HepG2 (cell line): ENCODE measurements around the gene MEF2D. TPM values are rescaled to one million over a fixed set of nuclear protein-coding genes. Genes with fewer than 3 reads are reported as not detected.

Source experiments
- ATAC-seq: fragments of 200-7000 bp; cut with Tn5 transposase; 3 replicates; pipeline ENCODE4 v1.9.1; 2020; ENCODE audit warnings: mild to moderate bottlenecking, moderate library complexity
- BruUV-seq: library from RNA; stranded (reverse); fragments of 400-500 nt; replicated peaks from 2 replicates; lab custom pipeline; 2021; lab: Mats Ljungman, UMichigan
- CTCF ChIA-PET: fragments of 300-600 bp; formaldehyde crosslinking; extraction: SDS; loops from one replicate; lab custom pipeline; 2021; ENCODE audit warnings: low total read pairs, inconsistent platforms, low intra/inter-chr PET ratio; lab: Yijun Ruan, JAX
- POLR2A ChIA-PET: fragments of 350-600 bp; sonication (Branson Sonifier 250); formaldehyde crosslinking; loops from one replicate; lab custom pipeline; 2020; ENCODE audit warnings: antibody characterized with exemption, inconsistent platforms; lab: Yijun Ruan, JAX
- DNase-seq: peaks from one replicate; pipeline ENCODE4 v3.0.0-alpha.2; 2015; ENCODE audit warnings: low spot score
- FAIRE-seq: peaks from 3 replicates; lab custom pipeline; 2011; peaks lifted over from hg19 to GRCh38; lab: Jason Lieb, UNC
- H2AFZ ChIP-seq: one replicate; pipeline ENCODE4 v1.6.1; 2011; ENCODE audit warnings: low read length, inconsistent platforms
- H3K27ac ChIP-seq: fragments of 300-600 bp; 3 replicates; pipeline ENCODE4 v1.8.0; 2011; ENCODE audit warnings: mixed run types, mild to moderate bottlenecking, mixed read lengths, low read length, inconsistent platforms; ENCODE audit not compliant: insufficient read depth; ENCODE audit errors: extremely low read length
- H3K27me3 ChIP-seq, 2 experiments: fragments of 200-600 bp in 1 of 2; 2 replicates in 1 of 2; 3 replicates in 1 of 2; pipeline versions ENCODE4 v1.6.0 to v1.8.0; 2011; ENCODE audit warnings: low read length in 2 of 2, mild to moderate bottlenecking in 2 of 2, moderate library complexity in 2 of 2, inconsistent platforms in 1 of 2; ENCODE audit not compliant: insufficient read depth in 2 of 2, control insufficient read depth in 1 of 2
- H3K36me3 ChIP-seq, 2 experiments: fragments of 200-600 bp in 1 of 2; replicated peaks in 1 of 2; 2 replicates in 1 of 2; 3 replicates in 1 of 2; pipeline versions ENCODE4 v1.5.1 to v1.8.0; 2011; ENCODE audit warnings: low read length in 2 of 2, inconsistent platforms in 1 of 2; ENCODE audit not compliant: insufficient read depth in 2 of 2, control insufficient read depth in 1 of 2
- H3K4me1 ChIP-seq: 2 replicates; pipeline ENCODE4 v1.5.1; 2012; ENCODE audit warnings: low read length, inconsistent platforms; ENCODE audit not compliant: insufficient read depth
- H3K4me2 ChIP-seq: 2 replicates; pipeline ENCODE4 v1.6.0; 2011; ENCODE audit warnings: low read depth, low read length, inconsistent platforms
- H3K4me3 ChIP-seq, 3 experiments: fragments of 200-600 bp in 1 of 3; sonication (generic), shearing (Covaris generic) in 1 of 3; replicated peaks in 1 of 3; 2 replicates each; pipeline ENCODE4 v1.5.1; 2011 to 2016; ENCODE audit warnings: low read length in 3 of 3, inconsistent platforms in 2 of 3, low read depth in 2 of 3, mild to moderate bottlenecking in 2 of 3, control low read depth in 1 of 3, mixed read lengths in 1 of 3; ENCODE audit not compliant: insufficient read depth in 1 of 3
- H3K79me2 ChIP-seq: one replicate; pipeline ENCODE4 v1.6.1; 2011; ENCODE audit warnings: low read length, inconsistent platforms; ENCODE audit not compliant: insufficient read depth
- H3K9ac ChIP-seq: 2 replicates; pipeline ENCODE4 v1.6.0; 2011; ENCODE audit warnings: mild to moderate bottlenecking, low read depth, low read length, inconsistent platforms; ENCODE audit not compliant: insufficient read depth
- H3K9me3 ChIP-seq: 2 replicates; pipeline ENCODE4 v1.5.1; 2012; ENCODE audit warnings: mild to moderate bottlenecking, low read length
- H4K20me1 ChIP-seq: 2 replicates; pipeline ENCODE4 v1.6.0; 2011; ENCODE audit warnings: inconsistent platforms, mild to moderate bottlenecking, low read length, moderate library complexity; ENCODE audit not compliant: insufficient read depth
- BORCS8-MEF2B ChIP-seq: sonication (generic); formaldehyde crosslinking; IDR thresholded peaks from 2 replicates; pipeline ENCODE4 v1.8.0; 2022; ENCODE audit warnings: mild to moderate bottlenecking, missing genetic modification reagents
- NFE2 ChIP-seq: sonication (generic); formaldehyde crosslinking; IDR thresholded peaks from 2 replicates; pipeline ENCODE4 v1.4.0; 2020; ENCODE audit warnings: missing genetic modification reagents
- NFYC ChIP-seq: IDR thresholded peaks from 2 replicates; pipeline ENCODE4 v1.6.1; 2016; ENCODE audit warnings: missing genetic modification reagents, missing compliant biosample characterization
- SMARCE1 ChIP-seq: fragments of 450-650 bp; IDR thresholded peaks from 2 replicates; pipeline ENCODE4 v1.6.1; 2017; ENCODE audit warnings: borderline replicate concordance
- SP5 ChIP-seq: IDR thresholded peaks from 2 replicates; pipeline ENCODE4 v1.6.1; 2016; ENCODE audit warnings: low read depth, borderline replicate concordance
- ZNF354B ChIP-seq: sonication (generic); formaldehyde crosslinking; IDR thresholded peaks from 2 replicates; pipeline ENCODE4 v1.8.0; 2022; ENCODE audit warnings: mild to moderate bottlenecking, missing genetic modification reagents
- ZNF749 ChIP-seq: sonication (generic); formaldehyde crosslinking; IDR thresholded peaks from 2 replicates; pipeline ENCODE4 v1.8.0; 2022; ENCODE audit warnings: mild to moderate bottlenecking, missing genetic modification reagents, moderate library complexity, borderline replicate concordance
- WGBS: methylation state at CpG from one replicate; pipeline ENCODE4 v1.1.6; 2017; ENCODE audit warnings: low lambda C conversion rate; 5-methylcytosine and 5-hydroxymethylcytosine counted together
- in situ Hi-C: cut with HindIII; loops from 2 replicates; pipeline ENCODE4 v1.10.0; 2017; ENCODE audit warnings: low pct_unique_long_range_greater_than_20kb; ENCODE audit not compliant: extremely low pct_ligation_motif_present
- intact Hi-C: fragments of 100-400 bp; cut with micrococcal nuclease; formaldehyde crosslinking; loops from one replicate; pipeline ENCODE4 v1.10.0; 2022; ENCODE audit not compliant: unreplicated experiment
- polyA plus RNA-seq, 8 experiments: library from polyadenylated mRNA; depleted of rRNA in 3 of 8; stranded (reverse) in 7 of 8; unstranded in 1 of 8; fragments of >200 nt; fragmentation: Illumina TruSeq in 4 of 8; extraction: Trizol in 4 of 8; gene quantifications; 2 replicates each; pipeline versions ENCODE4 v1.2.1 to v1.2.3, GENCODE V29; 2011 to 2016; ENCODE audit warnings: low read depth in 4 of 8, missing spikeins in 1 of 8, mixed read lengths in 1 of 8; ENCODE audit not compliant: insufficient read depth in 1 of 8
- total RNA-seq, 5 experiments: library from RNA; depleted of rRNA; stranded (reverse); fragments of >200 nt; fragmentation: Illumina TruSeq; extraction: Trizol; gene quantifications; 2 replicates each; pipeline ENCODE4 v1.2.3, GENCODE V29; 2016; ENCODE audit warnings: low read depth in 1 of 5
- TF ChIP-seq, protein P1 (sequence below): IDR thresholded peaks from 2 replicates; pipeline ENCODE4 v1.6.1; 2016; ENCODE audit warnings: mild to moderate bottlenecking, missing biosample characterization, missing genetic modification reagents
- TF ChIP-seq, protein P2 (sequence below): sonication (generic); formaldehyde crosslinking; IDR thresholded peaks from 2 replicates; pipeline ENCODE4 v1.5.0; 2020; ENCODE audit warnings: mild to moderate bottlenecking, missing genetic modification reagents
- TF ChIP-seq, protein P3 (sequence below): sonication (generic); formaldehyde crosslinking; IDR thresholded peaks from 2 replicates; pipeline ENCODE4 v1.5.1; 2020; ENCODE audit warnings: mild to moderate bottlenecking, missing genetic modification reagents, moderate library complexity
- TF ChIP-seq, protein P4 (sequence below): sonication (generic); formaldehyde crosslinking; IDR thresholded peaks from 2 replicates; pipeline ENCODE4 v1.4.0; 2020; ENCODE audit warnings: missing genetic modification reagents, borderline replicate concordance

MEF2D gene
- total and polyA plus RNA-seq, 2 of the 13 experiments (the other 11 are each of a cell fraction or from before 2014, with no cell fraction given), result 1.6 to 3.9 TPM

DNA sequence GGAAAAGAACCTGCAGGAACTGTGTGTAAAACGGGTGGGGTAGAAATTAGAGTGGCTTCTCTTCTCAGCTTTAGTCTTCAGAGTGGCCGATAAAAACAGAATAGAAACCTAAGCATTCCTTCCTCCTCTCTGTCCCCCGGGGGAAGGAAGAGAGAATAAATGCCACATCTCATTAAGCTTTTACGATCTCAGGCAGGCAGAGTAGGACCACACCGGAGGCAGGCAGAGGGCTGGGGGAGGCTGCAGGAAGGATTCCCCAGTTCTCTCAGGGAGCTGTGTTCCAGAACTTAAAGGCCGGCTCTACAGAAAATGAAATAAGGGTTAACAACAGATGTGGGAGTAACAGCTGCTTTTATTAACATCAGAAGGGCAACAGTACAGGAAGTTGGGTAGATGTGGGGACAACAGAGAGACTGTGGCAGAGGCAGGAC, 24.5 kb upstream of the MEF2D start (continued):
- TF ChIP-seq ZNF354B (CRISPR knock-in tag), result no peak
- no peak for TF ChIP-seq NFYC (CRISPR knock-in tag)
- TF ChIP-seq, protein P1, sequence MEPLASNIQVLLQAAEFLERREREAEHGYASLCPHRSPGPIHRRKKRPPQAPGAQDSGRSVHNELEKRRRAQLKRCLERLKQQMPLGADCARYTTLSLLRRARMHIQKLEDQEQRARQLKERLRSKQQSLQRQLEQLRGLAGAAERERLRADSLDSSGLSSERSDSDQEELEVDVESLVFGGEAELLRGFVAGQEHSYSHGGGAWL (CRISPR knock-in tag), result no peak

DNA sequence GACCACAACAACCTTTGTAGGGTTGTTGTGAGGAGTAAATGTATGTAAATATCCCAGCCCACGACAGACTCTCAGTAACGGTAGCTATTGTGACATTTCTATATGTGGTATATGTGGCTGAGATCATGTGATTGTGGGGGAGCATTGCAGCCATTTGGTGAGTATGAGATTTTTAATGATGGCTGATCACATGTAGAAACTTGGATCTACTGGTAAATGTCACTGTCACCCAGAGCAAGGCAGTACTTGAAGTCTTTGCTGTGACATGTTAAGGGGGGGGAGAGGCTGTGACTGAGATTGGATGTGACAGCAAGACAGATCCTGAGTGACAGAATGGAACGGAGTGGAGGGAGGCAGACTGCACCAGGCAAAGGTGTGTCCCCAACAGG, 23.9 kb upstream of the MEF2D start:
- WGBS, result 93% methylated on average over 3 of the region's 3 CpGs
- CTCF ChIA-PET, result no interaction called here

More for the DNA sequence above, 23.9 kb upstream of the MEF2D start:
- H3K4me3 ChIP-seq, result no peak overlapping the region
- no peaks in the 10 kb centered on the region for H3K27me3 ChIP-seq
- no peak for ATAC-seq
- in situ Hi-C loops, result no loop called here
- no peak for DNase-seq
- no peaks in the 10 kb centered on the region for H4K20me1 ChIP-seq
- intact Hi-C loops, result no loop called here
- no peaks in the 10 kb centered on the region for H3K79me2 ChIP-seq
- no peak for TF ChIP-seq NFE2
- TF ChIP-seq, protein P2, sequence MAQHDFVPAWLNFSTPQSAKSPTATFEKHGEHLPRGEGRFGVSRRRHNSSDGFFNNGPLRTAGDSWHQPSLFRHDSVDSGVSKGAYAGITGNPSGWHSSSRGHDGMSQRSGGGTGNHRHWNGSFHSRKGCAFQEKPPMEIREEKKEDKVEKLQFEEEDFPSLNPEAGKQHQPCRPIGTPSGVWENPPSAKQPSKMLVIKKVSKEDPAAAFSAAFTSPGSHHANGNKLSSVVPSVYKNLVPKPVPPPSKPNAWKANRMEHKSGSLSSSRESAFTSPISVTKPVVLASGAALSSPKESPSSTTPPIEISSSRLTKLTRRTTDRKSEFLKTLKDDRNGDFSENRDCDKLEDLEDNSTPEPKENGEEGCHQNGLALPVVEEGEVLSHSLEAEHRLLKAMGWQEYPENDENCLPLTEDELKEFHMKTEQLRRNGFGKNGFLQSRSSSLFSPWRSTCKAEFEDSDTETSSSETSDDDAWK, result no peak
- TF ChIP-seq SMARCE1, result no peak
- TF ChIP-seq, protein P3, sequence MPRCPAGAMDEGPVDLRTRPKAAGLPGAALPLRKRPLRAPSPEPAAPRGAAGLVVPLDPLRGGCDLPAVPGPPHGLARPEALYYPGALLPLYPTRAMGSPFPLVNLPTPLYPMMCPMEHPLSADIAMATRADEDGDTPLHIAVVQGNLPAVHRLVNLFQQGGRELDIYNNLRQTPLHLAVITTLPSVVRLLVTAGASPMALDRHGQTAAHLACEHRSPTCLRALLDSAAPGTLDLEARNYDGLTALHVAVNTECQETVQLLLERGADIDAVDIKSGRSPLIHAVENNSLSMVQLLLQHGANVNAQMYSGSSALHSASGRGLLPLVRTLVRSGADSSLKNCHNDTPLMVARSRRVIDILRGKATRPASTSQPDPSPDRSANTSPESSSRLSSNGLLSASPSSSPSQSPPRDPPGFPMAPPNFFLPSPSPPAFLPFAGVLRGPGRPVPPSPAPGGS (CRISPR knock-in tag), result no peak
- no peak for TF ChIP-seq BORCS8-MEF2B (CRISPR knock-in tag)
- TF ChIP-seq SP5 (CRISPR knock-in tag), result no peak
- TF ChIP-seq, protein P4, sequence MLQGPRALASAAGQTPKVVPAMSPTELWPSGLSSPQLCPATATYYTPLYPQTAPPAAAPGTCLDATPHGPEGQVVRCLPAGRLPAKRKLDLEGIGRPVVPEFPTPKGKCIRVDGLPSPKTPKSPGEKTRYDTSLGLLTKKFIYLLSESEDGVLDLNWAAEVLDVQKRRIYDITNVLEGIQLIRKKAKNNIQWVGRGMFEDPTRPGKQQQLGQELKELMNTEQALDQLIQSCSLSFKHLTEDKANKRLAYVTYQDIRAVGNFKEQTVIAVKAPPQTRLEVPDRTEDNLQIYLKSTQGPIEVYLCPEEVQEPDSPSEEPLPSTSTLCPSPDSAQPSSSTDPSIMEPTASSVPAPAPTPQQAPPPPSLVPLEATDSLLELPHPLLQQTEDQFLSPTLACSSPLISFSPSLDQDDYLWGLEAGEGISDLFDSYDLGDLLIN (CRISPR knock-in tag), result no peak
- no peak for TF ChIP-seq ZNF749
- no peaks in the 10 kb centered on the region for H3K9me3 ChIP-seq
- H3K9ac ChIP-seq, result no peak overlapping the region
- H3K27ac ChIP-seq, result no peak overlapping the region
- H3K4me2 ChIP-seq, result no peak overlapping the region
- POLR2A ChIA-PET, result no interaction called here
- H3K36me3 ChIP-seq, result peaks cover 1 to 12% of the 10 kb centered on the region in 2 experiments; a peak in 3 of 5 replicates
- no peak overlapping the region for H2AFZ ChIP-seq
- no peak for FAIRE-seq
- BruUV-seq, result no TSS peak
- peaks cover 10% of the 10 kb centered on the region for H3K4me1 ChIP-seq
